K562 (cell line): Measurements from ENCODE around the gene ENTPD5. TPM values are rescaled to one million over a fixed set of nuclear protein-coding genes. Genes with fewer than 3 reads are reported as not detected.

Source experiments
- ADNP ChIP-seq: fragments of 200-800 bp; sonication (Bioruptor generic); IDR thresholded peaks from 2 replicates; pipeline ENCODE4 v1.6.1; 2016; ENCODE audit warnings: missing genetic modification characterization, missing compliant biosample characterization
- BRF1 ChIP-seq: IDR thresholded peaks from 3 replicates; pipeline ENCODE4 v1.6.1; 2011; ENCODE audit warnings: borderline replicate concordance, mild to moderate bottlenecking; ENCODE audit not compliant: insufficient read length; ENCODE audit errors: extremely low read depth
- CBX2 ChIP-seq: fragments of 200-600 bp; sonication (generic); IDR thresholded peaks from one replicate; pipeline ENCODE4 v1.6.1; 2012; ENCODE audit warnings: mild to moderate bottlenecking, low read length, inconsistent platforms; ENCODE audit not compliant: insufficient read depth, poor library complexity, severe bottlenecking
- CBX8 ChIP-seq: fragments of 200-600 bp; sonication (generic); IDR thresholded peaks from 2 replicates; pipeline ENCODE4 v1.6.1; 2012; ENCODE audit warnings: borderline replicate concordance, mixed run types, low read depth, mild to moderate bottlenecking, moderate library complexity, mixed read lengths, low read length, control low read depth, inconsistent platforms; ENCODE audit not compliant: poor library complexity, severe bottlenecking; ENCODE audit errors: extremely low read depth
- ETS2 ChIP-seq: IDR thresholded peaks from 2 replicates; pipeline ENCODE4 v1.6.1; 2016; ENCODE audit warnings: borderline replicate concordance, missing genetic modification characterization, mild to moderate bottlenecking, moderate library complexity, missing compliant biosample characterization; ENCODE audit not compliant: poor library complexity, severe bottlenecking
- FOXP1 ChIP-seq: sonication (generic); formaldehyde crosslinking; IDR thresholded peaks from 2 replicates; pipeline ENCODE4 v1.8.0; 2022; ENCODE audit warnings: mild to moderate bottlenecking, missing genetic modification reagents
- HNRNPH1 ChIP-seq: fragments of 200-400 bp; formaldehyde crosslinking; optimal IDR thresholded peaks from 2 replicates; pipeline ENCODE3; 2017; ENCODE audit warnings: low read depth, mild to moderate bottlenecking, low read length, moderate library complexity
- NR2C1 ChIP-seq, 2 experiments: fragments of 450-650 bp; IDR thresholded peaks; 2 replicates each; pipeline ENCODE4 v1.6.1; 2017; ENCODE audit warnings: mild to moderate bottlenecking in 2 of 2, antibody characterized with exemption in 1 of 2, inconsistent platforms in 1 of 2, missing compliant biosample characterization in 1 of 2, missing genetic modification characterization in 1 of 2
- POLR2AphosphoS2 ChIP-seq: IDR thresholded peaks from 2 replicates; pipeline ENCODE4 v1.6.1; 2012; ENCODE audit warnings: low read length, improper control_type of control experiment
- SMARCB1 ChIP-seq: IDR thresholded peaks from 2 replicates; pipeline ENCODE4 v1.6.1; 2011; ENCODE audit warnings: improper control_type of control experiment, low read depth; ENCODE audit not compliant: insufficient read length
- XRCC5 ChIP-seq: fragments of 200-400 bp; formaldehyde crosslinking; IDR thresholded peaks from 2 replicates; pipeline ENCODE4 v1.6.1; 2017; ENCODE audit warnings: low read depth, mild to moderate bottlenecking, low read length
- ZBTB8A ChIP-seq: fragments of 450-650 bp; IDR thresholded peaks from 2 replicates; pipeline ENCODE4 v1.6.1; 2018; ENCODE audit warnings: mild to moderate bottlenecking, moderate library complexity; ENCODE audit not compliant: partially characterized antibody
- ZFX ChIP-seq: sonication (generic); formaldehyde crosslinking; IDR thresholded peaks from 2 replicates; pipeline ENCODE4 v1.8.0; 2022; ENCODE audit warnings: mild to moderate bottlenecking, missing genetic modification reagents, moderate library complexity
- ZNF589 ChIP-seq: fragments of 200-800 bp; sonication (Bioruptor generic); IDR thresholded peaks from 2 replicates; pipeline ENCODE4 v1.6.1; 2016; ENCODE audit warnings: low read depth, missing genetic modification characterization, missing compliant biosample characterization
- ZNF695 ChIP-seq: fragments of 450-650 bp; formaldehyde crosslinking; IDR thresholded peaks from 2 replicates; pipeline ENCODE4 v1.4.0; 2020; ENCODE audit warnings: mild to moderate bottlenecking, moderate library complexity
- ZNF75A ChIP-seq: fragments of 450-650 bp; formaldehyde crosslinking; IDR thresholded peaks from 2 replicates; pipeline ENCODE4 v1.4.0; 2020; ENCODE audit warnings: mild to moderate bottlenecking
- polyA plus RNA-seq, 8 experiments: library from polyadenylated mRNA; depleted of rRNA in 4 of 8; stranded (reverse) in 5 of 8; unstranded in 3 of 8; fragments of >200 nt; fragmentation: Nextera tagmentation in 2 of 8; fragmentation: Illumina TruSeq in 1 of 8; extraction: Ambion mirVana in 2 of 8; extraction: Trizol in 1 of 8; gene quantifications; 2 replicates each; pipeline versions ENCODE4 v1.2.1 to v1.2.3, GENCODE V29; 2011 to 2014; ENCODE audit warnings: inconsistent platforms in 1 of 8, missing spikeins in 1 of 8
- total RNA-seq, 7 experiments: library from RNA; depleted of rRNA in 6 of 7; stranded (reverse); fragments of >200 nt in 6 of 7; fragmentation: Illumina TruSeq in 2 of 7; extraction: Trizol in 2 of 7; gene quantifications; 2 replicates each; pipeline versions ENCODE4 v1.2.1 to v1.2.3, GENCODE V29; 2011 to 2021; ENCODE audit warnings: low replicate concordance in 1 of 7
- TF ChIP-seq, protein P1 (sequence below), 3 experiments: IDR thresholded peaks in 2 of 3; conservative IDR thresholded peaks in 1 of 3; 2 replicates each; pipeline ENCODE4 v1.5.1; 2011 to 2012; ENCODE audit warnings: low read length in 3 of 3, mild to moderate bottlenecking in 3 of 3, control low read depth in 2 of 3, improper control_type of control experiment in 1 of 3, inconsistent platforms in 1 of 3, low read depth in 1 of 3, mixed read lengths in 1 of 3, moderate library complexity in 1 of 3; ENCODE audit not compliant: insufficient read depth in 2 of 3
- TF ChIP-seq, protein P2 (sequence below): fragments of 250-450 bp; sonication (Bioruptor Pico); IDR thresholded peaks from 2 replicates; pipeline ENCODE4 v1.5.0; 2021; ENCODE audit warnings: mild to moderate bottlenecking, borderline replicate concordance
- TF ChIP-seq, protein P3 (sequence below): fragments of 250-450 bp; sonication (Bioruptor Pico); IDR thresholded peaks from 2 replicates; pipeline ENCODE4 v1.5.0; 2022; ENCODE audit warnings: mild to moderate bottlenecking

Gene ENTPD5
- total and polyA plus RNA-seq, 9 of the 15 experiments (the other 6 are each of a cell fraction or from before 2014, with no cell fraction given): 2.7 to 15.3 (median 10.3) TPM

DNA sequence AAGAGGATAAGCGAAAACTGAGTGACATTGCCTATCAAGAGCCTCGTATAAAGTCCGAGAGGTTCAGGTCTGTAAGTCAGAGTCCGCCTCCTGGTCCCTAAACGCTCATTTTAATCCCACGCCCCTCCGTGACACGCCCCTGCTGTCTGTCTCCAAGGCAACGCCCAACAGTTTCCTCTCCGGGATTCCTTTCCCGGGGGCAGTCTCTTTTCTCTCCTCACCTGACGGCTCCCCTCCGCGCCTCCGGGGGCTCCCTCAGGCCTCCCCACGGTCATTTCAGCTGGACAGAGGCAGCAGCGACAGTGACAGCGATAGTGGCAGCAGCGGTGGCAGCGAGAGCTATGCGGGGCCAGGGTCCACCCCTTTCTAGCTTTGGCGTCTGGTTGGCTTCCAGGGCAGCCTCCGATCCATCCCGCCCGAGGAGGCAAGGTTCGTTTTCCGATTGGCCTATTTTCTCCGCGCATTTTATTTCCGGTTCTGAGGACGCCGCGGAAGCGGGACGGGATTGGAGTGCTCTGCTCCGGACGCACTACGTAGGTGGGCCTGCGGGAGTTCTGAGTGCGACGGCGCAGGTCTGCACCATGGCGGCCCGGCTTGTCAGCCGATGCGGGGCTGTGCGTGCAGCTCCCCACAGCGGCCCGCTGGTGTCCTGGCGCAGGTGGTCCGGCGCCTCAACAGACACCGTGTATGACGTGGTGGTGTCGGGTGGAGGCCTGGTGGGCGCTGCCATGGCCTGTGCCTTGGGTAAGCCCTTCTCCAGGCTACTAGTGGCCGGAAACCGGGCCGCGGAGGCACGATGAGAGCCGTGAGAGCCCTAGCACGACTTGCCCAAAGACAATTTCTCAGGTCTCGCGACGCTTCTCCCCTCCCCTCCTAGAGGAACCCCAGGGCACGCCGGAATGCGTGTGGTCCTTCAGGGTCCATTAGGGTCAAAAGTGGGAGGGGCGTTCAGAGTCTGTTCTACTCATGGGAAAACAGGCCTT, 69.0 kb downstream of the ENTPD5 start, which contains the start of the genes COQ6 and FAM161B (continued):
- TF ChIP-seq, protein P1, sequence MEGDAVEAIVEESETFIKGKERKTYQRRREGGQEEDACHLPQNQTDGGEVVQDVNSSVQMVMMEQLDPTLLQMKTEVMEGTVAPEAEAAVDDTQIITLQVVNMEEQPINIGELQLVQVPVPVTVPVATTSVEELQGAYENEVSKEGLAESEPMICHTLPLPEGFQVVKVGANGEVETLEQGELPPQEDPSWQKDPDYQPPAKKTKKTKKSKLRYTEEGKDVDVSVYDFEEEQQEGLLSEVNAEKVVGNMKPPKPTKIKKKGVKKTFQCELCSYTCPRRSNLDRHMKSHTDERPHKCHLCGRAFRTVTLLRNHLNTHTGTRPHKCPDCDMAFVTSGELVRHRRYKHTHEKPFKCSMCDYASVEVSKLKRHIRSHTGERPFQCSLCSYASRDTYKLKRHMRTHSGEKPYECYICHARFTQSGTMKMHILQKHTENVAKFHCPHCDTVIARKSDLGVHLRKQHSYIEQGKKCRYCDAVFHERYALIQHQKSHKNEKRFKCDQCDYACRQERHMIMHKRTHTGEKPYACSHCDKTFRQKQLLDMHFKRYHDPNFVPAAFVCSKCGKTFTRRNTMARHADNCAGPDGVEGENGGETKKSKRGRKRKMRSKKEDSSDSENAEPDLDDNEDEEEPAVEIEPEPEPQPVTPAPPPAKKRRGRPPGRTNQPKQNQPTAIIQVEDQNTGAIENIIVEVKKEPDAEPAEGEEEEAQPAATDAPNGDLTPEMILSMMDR (IDR thresholded peaks at IDR 0.05 in 2 of 3, conservative IDR thresholded peaks at IDR 0.05 in 1 of 3; ENCODE audit: insufficient read depth in 2 of 3, low read depth in 1 of 3, low read length in 3 of 3): peak; percentile 27 to 54 (median 31); a peak in 3 of 6 replicates
- TF ChIP-seq ETS2: no peak
- TF ChIP-seq NR2C1 (IDR thresholded peaks at IDR 0.05): peak; percentile 92
- TF ChIP-seq NR2C1 (tag; IDR thresholded peaks at IDR 0.05): peak; percentile 93
- TF ChIP-seq, protein P2, sequence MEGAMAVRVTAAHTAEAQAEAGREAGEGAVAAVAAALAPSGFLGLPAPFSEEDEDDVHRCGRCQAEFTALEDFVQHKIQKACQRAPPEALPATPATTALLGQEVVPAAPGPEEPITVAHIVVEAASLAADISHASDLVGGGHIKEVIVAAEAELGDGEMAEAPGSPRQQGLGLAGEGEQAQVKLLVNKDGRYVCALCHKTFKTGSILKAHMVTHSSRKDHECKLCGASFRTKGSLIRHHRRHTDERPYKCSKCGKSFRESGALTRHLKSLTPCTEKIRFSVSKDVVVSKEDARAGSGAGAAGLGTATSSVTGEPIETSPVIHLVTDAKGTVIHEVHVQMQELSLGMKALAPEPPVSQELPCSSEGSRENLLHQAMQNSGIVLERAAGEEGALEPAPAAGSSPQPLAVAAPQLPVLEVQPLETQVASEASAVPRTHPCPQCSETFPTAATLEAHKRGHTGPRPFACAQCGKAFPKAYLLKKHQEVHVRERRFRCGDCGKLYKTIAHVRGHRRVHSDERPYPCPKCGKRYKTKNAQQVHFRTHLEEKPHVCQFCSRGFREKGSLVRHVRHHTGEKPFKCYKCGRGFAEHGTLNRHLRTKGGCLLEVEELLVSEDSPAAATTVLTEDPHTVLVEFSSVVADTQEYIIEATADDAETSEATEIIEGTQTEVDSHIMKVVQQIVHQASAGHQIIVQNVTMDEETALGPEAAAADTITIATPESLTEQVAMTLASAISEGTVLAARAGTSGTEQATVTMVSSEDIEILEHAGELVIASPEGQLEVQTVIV (CRISPR knock-in tag): no peak
- TF ChIP-seq ADNP (tag): no peak
- TF ChIP-seq FOXP1 (CRISPR knock-in tag): 0 out of 2 replicates have a peak, but pooled peaks have one; percentile 15
- TF ChIP-seq SMARCB1: no peak
- no peak for TF ChIP-seq HNRNPH1
- TF ChIP-seq, protein P3, sequence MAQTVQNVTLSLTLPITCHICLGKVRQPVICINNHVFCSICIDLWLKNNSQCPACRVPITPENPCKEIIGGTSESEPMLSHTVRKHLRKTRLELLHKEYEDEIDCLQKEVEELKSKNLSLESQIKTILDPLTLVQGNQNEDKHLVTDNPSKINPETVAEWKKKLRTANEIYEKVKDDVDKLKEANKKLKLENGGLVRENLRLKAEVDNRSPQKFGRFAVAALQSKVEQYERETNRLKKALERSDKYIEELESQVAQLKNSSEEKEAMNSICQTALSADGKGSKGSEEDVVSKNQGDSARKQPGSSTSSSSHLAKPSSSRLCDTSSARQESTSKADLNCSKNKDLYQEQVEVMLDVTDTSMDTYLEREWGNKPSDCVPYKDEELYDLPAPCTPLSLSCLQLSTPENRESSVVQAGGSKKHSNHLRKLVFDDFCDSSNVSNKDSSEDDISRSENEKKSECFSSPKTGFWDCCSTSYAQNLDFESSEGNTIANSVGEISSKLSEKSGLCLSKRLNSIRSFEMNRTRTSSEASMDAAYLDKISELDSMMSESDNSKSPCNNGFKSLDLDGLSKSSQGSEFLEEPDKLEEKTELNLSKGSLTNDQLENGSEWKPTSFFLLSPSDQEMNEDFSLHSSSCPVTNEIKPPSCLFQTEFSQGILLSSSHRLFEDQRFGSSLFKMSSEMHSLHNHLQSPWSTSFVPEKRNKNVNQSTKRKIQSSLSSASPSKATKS (CRISPR knock-in tag): no peak
- no peak for TF ChIP-seq ZNF589 (CRISPR knock-in tag)
- no peak for TF ChIP-seq ZBTB8A
- TF ChIP-seq POLR2AphosphoS2: no peak
- TF ChIP-seq CBX8: no peak
- no peak for TF ChIP-seq CBX2
- peak; percentile 99 for TF ChIP-seq ZFX (CRISPR knock-in tag)
- no peak for TF ChIP-seq ZNF75A
- 0 out of 2 replicates have a peak, but pooled peaks have one; percentile 17 for TF ChIP-seq XRCC5
- TF ChIP-seq BRF1: no peak
- no peak for TF ChIP-seq ZNF695
